GM04504 (cell line): ENCODE measurements around the gene GSX2.

Source experiments
- DNase-seq: peaks from one replicate; pipeline ENCODE4 v3.0.0-alpha.2; 2012; ENCODE audit warnings: low read depth

Gene GSX2

DNA sequence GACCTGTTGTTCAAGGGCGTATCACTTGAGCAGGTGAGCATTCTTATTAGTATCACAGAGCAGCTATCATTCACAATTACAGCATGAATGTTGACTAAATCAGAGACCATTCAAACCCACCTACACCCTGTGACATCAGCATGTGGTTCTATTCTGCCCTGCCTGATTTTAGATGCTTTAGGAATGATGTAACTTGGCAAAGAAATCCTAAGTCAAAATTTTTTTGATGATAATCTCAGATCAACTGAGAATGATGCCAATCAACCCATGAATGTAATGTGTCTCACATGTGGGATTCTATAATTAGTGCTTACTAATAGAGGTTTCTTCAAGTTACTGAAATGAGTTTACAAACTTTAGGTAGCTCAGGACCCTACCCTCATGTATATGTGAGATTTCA lies 22.2 kb upstream of the GSX2 start:
- DNase-seq: no peak

GRCh38 chr4:54082168-54082567 lies 17.8 kb upstream of the GSX2 start:
- DNase-seq: peak; percentile 96

- peak; percentile 84 for DNase-seq
These were observed 14.7 kb upstream of the GSX2 start for GRCh38 chr4:54085284-54085683.

- DNase-seq: no peak
These were observed 10.1 kb upstream of the GSX2 start for GRCh38 chr4:54089875-54090274.

DNA sequence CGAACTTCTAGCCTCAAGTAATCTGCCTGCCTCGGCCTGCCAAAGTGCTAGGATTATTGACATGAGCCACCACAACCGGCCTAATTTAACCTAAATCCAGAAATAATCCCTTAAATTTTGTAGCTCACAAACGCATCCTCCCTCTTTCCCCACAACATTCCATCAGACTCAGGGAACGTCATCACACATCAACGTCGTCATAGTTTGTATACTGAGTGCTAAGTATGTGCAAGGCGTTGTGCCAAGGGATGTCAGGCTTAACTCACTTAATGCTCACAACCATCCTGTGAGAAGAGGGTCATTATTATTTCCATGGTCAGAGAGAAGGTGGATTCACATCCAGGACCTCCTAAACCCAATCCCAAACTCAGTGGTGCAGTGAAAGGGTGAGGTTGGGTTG lies 9.6 kb upstream of the GSX2 start:
- no peak for DNase-seq

GRCh38 chr4:54090804-54091623 lies 8.9 kb upstream of the GSX2 start:
- no peak for DNase-seq

DNA sequence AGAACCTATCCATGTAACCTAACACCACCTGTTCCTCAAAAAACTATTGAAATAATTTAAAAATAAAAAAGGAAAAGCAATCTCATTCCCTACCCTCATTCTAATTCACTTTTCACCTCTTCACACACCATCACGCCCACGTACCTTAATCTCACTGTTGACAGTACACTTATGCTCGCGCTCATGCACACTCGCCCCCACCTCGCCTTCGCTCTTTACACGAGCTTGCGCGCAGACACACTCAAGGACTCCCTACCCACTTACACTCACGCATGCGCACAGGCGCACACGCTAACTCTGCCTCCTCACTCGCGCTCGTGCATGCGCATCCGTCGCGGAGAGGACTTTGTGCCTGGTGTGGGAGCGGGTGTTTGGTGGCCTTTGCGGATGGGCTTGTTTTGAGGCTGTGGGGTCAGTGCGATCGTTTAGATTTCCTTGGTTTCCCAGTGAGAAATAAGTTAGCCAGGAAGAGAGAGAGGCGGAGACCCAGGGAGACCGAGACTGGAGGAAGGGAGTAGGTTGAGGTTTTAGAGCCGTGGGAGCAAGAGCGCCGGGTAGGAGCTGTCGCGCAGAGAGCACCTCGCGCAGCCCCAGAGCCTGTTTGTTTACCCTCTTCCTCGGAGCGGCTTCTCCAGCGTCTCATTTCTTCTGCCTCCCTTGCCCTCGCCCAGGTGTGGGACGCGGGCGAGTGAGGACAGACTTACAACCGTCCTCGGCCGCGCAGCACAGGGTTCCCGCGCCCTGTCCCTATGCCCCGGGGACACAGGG lies 8.1 kb upstream of the GSX2 start:
- peak; percentile 35 for DNase-seq

- DNase-seq: no peak
These were observed 7.3 kb upstream of the GSX2 start for GRCh38 chr4:54092405-54093323.

DNA sequence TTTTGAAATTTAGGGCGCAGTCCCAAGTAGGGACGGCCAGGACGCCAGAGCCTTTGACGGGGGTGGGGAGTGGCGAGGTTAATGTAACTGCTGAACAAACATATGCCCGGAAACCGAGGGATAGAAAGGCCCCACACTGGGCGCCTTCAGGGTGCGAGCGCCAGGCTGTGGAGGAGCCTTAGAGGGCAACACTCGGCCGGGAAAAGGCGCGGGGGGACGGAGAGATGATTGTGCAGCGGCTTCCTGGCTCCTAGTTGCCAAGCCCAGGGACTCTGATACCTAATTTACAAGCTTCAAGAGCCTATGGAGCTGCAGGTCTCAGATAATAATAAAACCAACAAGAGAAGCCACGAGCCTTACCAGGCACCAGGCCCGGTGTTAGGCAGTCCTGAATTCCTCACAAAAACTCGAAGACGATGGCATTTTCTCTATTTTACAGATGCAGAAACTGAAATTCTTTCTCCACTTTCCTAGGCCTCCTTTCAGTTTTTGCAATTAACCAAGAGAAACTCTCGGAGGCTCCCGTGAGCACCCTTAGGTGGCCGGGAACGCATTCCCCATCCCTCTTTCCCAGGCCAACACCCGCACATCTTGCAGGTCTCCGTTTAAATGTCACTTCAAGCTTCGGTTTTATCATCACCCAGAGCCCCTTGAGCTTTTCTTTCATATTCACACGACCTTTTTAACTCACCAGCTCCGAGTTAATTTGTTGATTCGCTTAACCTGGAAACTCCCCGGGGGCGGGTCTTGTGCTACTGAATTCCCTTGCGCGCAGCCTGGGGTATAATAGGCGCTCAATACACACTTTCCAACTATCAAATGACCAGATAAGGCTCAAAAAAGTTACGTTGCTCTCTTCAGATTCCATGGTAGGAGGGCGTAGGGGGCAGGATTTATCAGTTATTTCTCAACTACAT lies 6.4 kb upstream of the GSX2 start:
- no peak for DNase-seq

- DNase-seq: no peak
These were observed 5.5 kb upstream of the GSX2 start for GRCh38 chr4:54094451-54094850.

GRCh38 chr4:54095110-54095825 lies 4.7 kb upstream of the GSX2 start:
- no peak for DNase-seq

DNA sequence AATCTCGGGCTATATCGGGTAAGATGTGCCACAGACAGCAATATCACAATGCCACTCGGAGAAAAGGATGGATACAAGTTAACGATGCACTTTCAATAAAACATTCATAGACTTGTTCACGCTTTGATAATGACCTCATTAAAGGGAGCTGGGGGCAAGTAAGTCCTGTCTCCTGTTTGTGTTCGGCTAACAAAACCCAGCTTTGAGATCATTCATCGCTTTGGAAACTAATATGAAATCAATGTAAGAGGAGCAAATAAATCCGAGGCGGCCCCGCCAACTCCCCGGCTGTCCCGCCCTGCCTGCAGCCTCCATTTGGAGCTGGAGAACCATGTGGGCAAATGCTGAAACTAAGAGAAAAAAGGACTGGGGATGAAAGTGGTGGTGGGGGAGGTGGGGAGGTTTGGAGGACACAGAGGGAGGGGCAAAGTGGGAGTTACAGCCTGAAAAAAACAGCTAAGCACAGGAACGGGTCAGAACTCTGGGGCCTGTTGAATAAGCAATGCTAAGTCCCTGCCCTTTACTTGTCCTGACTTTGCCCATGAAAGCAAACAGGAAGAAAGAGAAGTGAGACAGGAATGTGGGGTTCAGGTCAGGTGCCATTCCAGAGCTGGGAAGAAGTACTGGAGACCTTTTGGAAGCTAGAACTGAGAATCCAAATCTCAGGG lies 3.5 kb upstream of the GSX2 start:
- no peak for DNase-seq

DNA sequence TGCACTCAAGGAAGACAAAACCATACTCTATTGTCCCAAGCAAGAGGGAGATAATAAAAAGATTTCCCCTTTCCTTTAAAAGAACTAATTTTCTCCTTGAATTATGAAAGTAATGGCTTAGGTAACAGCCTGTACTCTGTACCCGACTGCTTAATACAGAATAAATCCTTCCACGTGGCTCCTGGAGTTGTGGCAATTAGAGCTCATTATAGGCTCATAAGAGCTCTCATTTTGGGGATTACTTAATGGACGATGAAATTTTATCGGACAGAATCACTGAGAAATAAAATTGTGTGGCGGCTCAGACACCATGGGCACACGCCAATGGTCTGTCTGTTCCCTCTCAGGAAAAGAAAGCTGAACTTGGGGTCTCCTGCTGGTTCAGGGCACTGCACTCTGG lies 2.8 kb upstream of the GSX2 start:
- DNase-seq: no peak

DNA sequence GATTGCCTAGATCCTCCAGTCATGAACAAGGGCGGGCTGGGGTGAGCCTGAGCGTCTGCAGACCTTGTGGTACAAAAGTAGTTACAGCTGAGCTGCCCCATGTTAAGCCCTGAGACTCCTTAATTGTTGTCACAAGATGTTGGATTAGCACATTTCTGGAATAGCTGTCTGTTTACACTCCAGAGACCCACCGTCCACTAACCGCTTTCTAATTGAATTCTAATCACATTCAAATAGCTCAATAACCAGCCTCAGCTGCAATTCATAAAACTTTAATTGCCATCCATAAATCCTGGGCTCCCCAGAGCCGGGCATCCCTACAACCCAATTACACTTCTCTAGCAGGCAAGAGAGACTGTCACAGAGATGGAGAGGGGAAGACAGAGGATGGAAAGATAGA lies 1.6 kb upstream of the GSX2 start:
- peak; percentile 17 for DNase-seq

- no peak for DNase-seq
These were observed 646 bp upstream of the GSX2 start for GRCh38 chr4:54099287-54099747.

GRCh38 chr4:54100595-54101189 lies 729 bp downstream of the GSX2 start:
- no peak for DNase-seq

DNA sequence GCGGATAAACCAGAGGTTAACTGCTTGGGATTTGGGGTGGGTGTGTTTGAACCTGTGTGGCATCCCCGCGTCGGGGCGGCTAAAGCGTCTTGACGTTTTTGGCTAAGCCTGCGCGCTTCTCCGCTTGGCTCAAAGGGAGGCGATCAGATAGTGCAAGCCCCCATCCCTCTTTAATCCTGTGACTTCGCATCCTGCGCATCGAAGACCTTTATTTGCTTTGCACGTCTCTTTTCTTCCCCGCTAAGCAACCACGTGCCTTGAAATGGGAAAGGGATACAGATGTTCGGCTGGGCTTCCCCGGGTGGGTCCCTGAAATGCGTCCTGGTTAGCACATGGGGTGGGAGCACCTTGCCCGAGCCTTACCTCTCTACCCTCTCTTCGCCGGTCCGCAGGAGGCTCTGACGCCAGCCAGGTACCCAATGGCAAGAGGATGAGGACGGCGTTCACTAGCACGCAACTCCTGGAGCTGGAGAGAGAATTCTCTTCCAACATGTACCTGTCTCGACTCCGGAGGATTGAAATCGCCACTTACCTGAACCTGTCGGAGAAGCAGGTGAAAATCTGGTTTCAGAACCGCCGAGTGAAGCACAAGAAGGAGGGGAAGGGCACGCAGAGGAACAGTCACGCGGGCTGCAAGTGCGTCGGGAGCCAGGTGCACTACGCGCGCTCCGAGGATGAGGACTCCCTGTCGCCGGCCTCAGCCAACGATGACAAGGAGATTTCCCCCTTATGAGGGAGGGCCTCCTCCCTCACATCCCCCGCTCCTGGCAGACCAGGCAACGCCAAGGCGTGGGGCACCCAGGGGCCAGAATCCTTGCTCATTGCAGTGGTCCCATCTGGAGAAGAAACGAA lies 1.5 kb downstream of the GSX2 start:
- DNase-seq: no peak

GRCh38 chr4:54102531-54103106 lies 2.7 kb downstream of the GSX2 start:
- DNase-seq: no peak
